GM19467 (cell line): ENCODE results near the gene AP2A2.

Experiments
- ATAC-seq: cut with Tn5 transposase; IDR thresholded peaks from one replicate; pipeline ENCODE4 v1.9.1; 2021; ENCODE audit warnings: mild to moderate bottlenecking, moderate library complexity; ENCODE audit not compliant: unreplicated experiment

Gene AP2A2

GRCh38 chr11:1026641-1027482 is 101.2 kb downstream of the AP2A2 start:
- ATAC-seq = no peak

- no peak for ATAC-seq
Observed at GRCh38 chr11:1027483-1028290, 102.0 kb downstream of the AP2A2 start.

- no peak for ATAC-seq
Observed at GRCh38 chr11:1028291-1028540, 102.5 kb downstream of the AP2A2 start.

GRCh38 chr11:1028616-1029015 is 102.9 kb downstream of the AP2A2 start:
- ATAC-seq = no peak

DNA sequence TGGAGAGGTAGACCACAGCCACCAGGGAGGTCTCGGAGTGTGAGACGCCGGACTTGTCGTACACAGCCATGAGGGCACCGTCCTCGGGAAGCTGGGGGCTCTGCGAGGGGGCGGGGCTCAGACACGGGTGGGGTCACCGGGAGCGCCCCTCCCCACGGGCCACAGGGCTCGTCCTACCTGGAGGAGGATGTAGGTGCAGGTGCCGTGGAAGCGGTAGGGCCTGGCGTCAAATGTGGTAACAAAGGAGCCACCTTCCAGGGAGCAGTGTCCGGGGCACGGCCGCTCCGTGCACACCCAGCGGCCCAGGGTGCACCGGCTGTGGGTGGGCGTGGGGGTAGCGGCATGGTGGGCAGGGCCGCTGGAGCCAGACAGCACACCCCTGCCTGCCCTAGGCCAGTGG is 103.4 kb downstream of the AP2A2 start:
- ATAC-seq = no peak

GRCh38 chr11:1029654-1030053 is 104.0 kb downstream of the AP2A2 start:
- ATAC-seq = no peak

DNA sequence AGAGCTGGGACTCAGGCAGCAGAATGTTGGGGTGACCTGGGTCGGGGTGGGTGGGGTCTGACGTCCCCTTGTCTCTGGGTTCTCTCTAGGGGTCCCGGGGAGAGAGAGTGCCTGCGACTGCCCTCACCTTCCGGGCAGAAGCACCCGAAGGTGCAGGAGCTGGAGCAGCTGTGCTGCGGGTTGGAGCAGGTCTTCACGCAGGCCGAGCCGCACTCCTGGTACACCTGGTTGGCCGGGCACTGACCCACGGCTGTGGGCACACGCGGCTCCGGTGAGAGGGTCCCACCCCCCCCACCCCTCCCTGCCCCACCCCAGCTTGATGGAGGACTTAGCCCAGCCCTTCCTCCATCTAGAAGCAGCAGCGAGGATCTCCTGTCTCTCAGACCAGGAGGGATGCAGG is 104.4 kb downstream of the AP2A2 start:
- ATAC-seq = no peak

GRCh38 chr11:1030556-1030955 is 104.9 kb downstream of the AP2A2 start:
- ATAC-seq = no peak

GRCh38 chr11:1031121-1031899 is 105.6 kb downstream of the AP2A2 start:
- no peak for ATAC-seq

DNA sequence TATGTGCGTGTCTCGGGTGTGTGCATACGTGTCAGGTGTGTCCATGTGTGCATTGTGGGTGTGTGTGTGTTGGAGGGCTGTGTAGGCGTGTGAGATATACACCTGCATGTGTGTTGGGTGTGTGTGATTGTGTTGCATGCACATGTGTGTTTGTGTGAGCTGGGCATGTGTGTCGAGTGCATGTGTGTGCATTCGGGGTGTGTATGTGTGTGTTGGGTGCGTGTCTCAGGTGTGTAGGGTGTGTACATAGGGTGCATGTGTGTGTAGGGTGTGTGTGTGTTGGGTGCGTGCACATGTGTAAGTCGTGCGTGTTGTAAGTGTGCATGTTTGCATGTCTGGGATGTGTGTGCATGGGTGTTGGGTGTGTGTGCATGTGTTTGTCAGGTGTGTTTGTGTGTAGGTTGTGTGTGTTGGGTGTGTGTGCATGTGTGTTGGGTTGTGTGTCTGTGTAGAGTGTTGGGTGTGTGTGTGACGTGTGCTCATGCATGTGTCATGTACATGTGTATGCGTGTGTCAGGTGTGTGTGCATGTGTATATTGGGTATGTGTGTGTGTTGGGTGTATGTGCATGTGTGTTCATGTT is 106.7 kb downstream of the AP2A2 start:
- ATAC-seq = no peak

GRCh38 chr11:1033016-1033798 is 107.5 kb downstream of the AP2A2 start:
- ATAC-seq = no peak

DNA sequence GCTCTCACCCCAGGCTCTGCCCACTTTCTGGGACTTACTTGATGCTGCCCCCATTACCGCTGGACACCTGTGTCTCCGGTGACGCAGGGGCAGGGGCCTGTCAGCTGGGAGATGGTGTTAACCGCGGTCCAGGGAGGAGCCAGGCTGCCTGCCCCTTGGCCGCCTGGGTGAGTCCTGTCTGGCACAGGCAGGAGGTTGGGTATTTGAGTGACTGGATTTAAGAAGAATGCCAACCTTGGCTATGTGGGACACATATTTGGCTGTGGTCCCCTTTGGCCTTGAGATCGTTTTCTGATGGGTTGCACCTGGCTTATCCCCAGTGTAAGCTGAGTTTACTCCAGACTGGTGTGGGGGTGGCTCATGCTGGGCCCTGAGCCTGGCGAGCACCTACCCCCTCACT is 108.3 kb downstream of the AP2A2 start:
- no peak for ATAC-seq

DNA sequence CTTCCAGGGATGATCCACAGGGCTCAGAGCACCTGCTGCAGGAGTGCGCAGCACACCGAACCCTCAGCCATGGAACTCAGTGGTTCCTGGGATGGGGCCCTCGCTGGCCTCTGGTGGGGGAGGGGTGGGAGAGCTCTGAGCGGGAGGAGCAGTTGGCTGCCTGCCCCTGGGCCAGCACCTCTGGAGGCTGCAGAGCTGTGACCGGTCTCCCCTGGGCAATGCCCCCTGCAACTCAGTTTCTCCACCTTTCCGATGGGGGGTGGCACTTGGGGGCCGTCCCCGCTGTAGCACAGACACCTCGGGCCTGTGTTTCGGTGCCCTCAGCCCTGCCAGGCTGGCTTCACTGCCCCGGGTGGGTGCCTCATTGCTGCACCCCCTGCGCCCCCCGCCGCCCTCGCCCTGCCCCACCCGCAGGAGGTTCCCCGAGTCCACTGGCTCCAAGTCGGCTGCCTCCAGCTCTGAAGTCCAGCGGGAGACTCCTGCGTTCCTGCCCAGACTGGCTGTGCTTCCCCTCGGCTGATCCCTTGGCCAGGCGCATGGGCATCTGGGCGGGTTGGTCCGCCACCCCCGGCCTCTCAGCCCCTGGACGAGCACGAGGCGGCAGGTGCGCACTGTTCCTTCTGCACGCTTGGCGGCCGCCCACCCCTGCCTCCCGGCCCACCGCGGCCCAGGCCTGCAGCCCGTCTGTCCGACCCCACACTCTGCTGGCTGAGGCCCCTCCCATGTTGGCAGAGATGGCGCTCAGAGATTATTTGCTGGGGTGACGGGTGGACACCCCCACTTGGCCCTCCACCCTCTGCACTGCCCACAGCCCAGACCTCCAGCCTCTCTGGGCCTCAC is 109.0 kb downstream of the AP2A2 start:
- ATAC-seq = no peak

DNA sequence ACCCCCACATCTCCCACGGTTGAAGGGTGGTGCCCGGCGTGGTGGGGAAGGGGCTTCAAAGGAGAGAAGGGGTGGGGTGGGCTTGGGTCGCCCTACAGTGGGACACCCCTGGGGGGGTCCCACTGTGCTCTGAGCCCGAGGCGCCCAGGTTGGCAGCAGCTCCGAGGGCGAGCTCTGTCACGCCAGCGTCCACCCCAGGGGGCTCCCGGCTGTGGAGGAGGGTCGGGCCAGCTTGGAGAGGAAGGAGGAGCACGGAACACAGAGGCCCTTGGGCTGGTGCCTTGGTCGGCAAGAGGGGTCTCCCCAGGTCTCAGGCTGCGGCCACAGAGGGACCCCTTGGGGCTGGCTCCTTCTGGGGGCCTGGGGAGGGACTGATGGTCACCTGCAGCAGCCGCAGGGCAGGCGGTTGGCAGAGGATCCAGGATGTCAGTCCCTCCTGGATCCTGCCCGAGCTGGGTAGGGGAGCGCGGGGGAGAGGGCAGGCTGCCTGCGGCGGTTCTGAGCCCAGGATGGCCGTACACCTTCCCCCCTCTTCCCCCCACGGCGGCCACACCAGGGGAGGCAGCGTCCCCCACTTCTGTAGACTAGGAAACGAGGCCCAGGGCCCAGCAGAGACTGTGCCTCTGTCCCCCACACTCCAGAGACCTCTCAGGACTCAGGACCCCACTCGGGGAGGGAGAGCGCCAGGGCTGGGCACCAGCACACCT is 110.1 kb downstream of the AP2A2 start:
- no peak for ATAC-seq

GRCh38 chr11:1036303-1036923 is 110.7 kb downstream of the AP2A2 start, which contains the start of gene MUC6:
MUC6 (minus strand) TSS chr11:1036718; CDS start chr11:1036655, 63 bp downstream.
- no peak for ATAC-seq

DNA sequence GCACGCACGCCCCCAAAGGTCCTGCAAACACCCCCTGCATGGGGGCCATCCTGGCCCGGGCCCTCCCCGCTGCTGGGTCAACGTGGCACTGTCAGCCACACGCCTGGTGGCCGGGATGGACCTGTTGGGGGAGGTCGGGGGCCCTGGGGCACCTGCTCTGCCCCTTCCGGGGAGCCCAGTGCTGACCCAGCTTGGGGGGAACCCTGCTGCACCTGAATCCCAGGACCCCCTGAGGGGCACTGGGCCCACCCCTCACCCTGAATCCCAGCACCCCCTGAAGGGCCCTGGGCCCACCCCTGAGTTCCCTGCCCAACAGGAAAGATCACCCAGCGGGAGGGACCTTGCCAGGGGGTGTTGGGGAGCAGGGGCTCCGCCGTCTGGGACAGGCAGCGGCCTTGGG is 111.3 kb downstream of the AP2A2 start:
- ATAC-seq = no peak

DNA sequence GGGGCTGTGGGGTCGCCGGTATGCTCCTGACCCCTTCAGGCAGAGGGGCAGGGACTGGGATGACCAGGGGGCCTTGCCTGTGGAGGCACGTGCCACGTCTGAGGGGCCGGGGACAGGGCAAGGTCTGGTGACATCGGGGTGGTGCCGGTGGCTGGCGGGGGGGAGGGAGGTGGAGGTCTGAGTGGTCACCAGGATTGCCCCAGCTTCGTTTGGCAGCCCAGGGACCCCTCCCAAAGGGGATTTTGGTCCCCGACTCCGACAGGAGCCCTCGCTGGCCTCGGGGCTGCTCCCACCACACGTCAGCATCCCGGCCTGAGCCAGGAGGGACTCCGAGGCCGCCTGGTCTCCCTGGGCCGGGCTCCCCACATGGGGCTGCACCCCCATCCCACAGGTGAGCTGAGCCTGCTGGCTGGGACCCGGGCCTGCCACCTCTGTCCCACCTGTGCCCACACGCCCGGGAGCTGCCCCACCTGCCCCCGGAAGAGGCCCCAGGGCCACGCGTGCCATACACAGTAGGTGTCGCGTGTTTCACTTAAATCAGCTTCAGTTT is 111.9 kb downstream of the AP2A2 start:
- ATAC-seq = no peak

GRCh38 chr11:1038361-1038760 is 112.7 kb downstream of the AP2A2 start:
- no peak for ATAC-seq
